Posterior vena cava (tissue), 2 donors: Measurements from ENCODE around the gene MACROD2. TPM values are rescaled to one million over a fixed set of nuclear protein-coding genes. Genes with fewer than 3 reads are reported as not detected.

Experiments used
- DNase-seq: peaks from one replicate; pipeline ENCODE4 v3.0.0-alpha.2; 2020; ENCODE audit warnings: low spot score
- intact Hi-C, 2 donors: fragments of 100-400 bp; cut with DNase I; formaldehyde crosslinking; loops; one replicate each; pipeline versions ENCODE4 v1.14.1 to v1.14.2; 2022 to 2023
- total RNA-seq, 2 donors: library from RNA; stranded (reverse); fragmentation: NEBNext Ultra II Directional; extraction: Animal tissue kit (Norgen Biotek cat#: 25700); gene quantifications; one replicate each; pipeline ENCODE4 v1.2.1, GENCODE V29; 2021
- donor health status: DM: yes; HTN: yes; CAD: no.
- donor health status: DM: yes; HTN: yes; CAD: no.

The MACROD2 gene
- total RNA-seq, 2 donors from 2014 or later, result 15.5 to 25.5 TPM

- intact Hi-C loops, result no loop called here
- no peak for DNase-seq
Measured at GRCh38 chr20:15144916-15145315, 1149.6 kb downstream of the MACROD2 start.

GRCh38 chr20:15146948-15147347 is 1151.6 kb downstream of the MACROD2 start:
- DNase-seq, result no peak
- intact Hi-C loops, result no loop called here

GRCh38 chr20:15154070-15154469 is 1158.8 kb downstream of the MACROD2 start:
- DNase-seq, result no peak
- intact Hi-C loops, result no loop called here

- no peak for DNase-seq
- intact Hi-C loops, result loop anchor here in 1 of 2 donors (5.0 kb wide), 1 partner anchor 901 kb away; no protein-coding TSS in a partner anchor
Measured at GRCh38 chr20:15155848-15156401, 1160.6 kb downstream of the MACROD2 start.

- no peak for DNase-seq
- intact Hi-C loops, result loop anchor here in 1 of 2 donors (5.0 kb wide), 1 partner anchor 899 kb away; no protein-coding TSS in a partner anchor
Measured at GRCh38 chr20:15158533-15158932, 1163.2 kb downstream of the MACROD2 start.

GRCh38 chr20:15162079-15162647 is 1166.8 kb downstream of the MACROD2 start:
- intact Hi-C loops, result no loop called here
- DNase-seq, result no peak

- intact Hi-C loops, result no loop called here
- no peak for DNase-seq
Measured at GRCh38 chr20:15163632-15164031, 1168.3 kb downstream of the MACROD2 start.

- DNase-seq, result no peak
- intact Hi-C loops, result no loop called here
Measured at GRCh38 chr20:15164726-15165125, 1169.4 kb downstream of the MACROD2 start.

GRCh38 chr20:15166744-15167143 is 1171.4 kb downstream of the MACROD2 start:
- intact Hi-C loops, result no loop called here
- DNase-seq, result no peak

- intact Hi-C loops, result no loop called here
- DNase-seq, result no peak
Measured at GRCh38 chr20:15171016-15171415, 1175.7 kb downstream of the MACROD2 start.

- no peak for DNase-seq
- intact Hi-C loops, result no loop called here
Measured at GRCh38 chr20:15176929-15177328, 1181.6 kb downstream of the MACROD2 start.

GRCh38 chr20:15178581-15178980 is 1183.3 kb downstream of the MACROD2 start:
- DNase-seq, result no peak
- intact Hi-C loops, result no loop called here

- no peak for DNase-seq
- intact Hi-C loops, result no loop called here
Measured at GRCh38 chr20:15179381-15179780, 1184.1 kb downstream of the MACROD2 start.

GRCh38 chr20:15179781-15180180 is 1184.5 kb downstream of the MACROD2 start:
- DNase-seq, result no peak
- intact Hi-C loops, result no loop called here

- intact Hi-C loops, result no loop called here
- no peak for DNase-seq
Measured at GRCh38 chr20:15185322-15185721, 1190.0 kb downstream of the MACROD2 start.

GRCh38 chr20:15185913-15186312 is 1190.6 kb downstream of the MACROD2 start:
- intact Hi-C loops, result no loop called here
- no peak for DNase-seq

GRCh38 chr20:15187612-15188011 is 1192.3 kb downstream of the MACROD2 start:
- DNase-seq, result no peak
- intact Hi-C loops, result no loop called here

- no peak for DNase-seq
- intact Hi-C loops, result no loop called here
Measured at GRCh38 chr20:15188415-15188814, 1193.1 kb downstream of the MACROD2 start.

- intact Hi-C loops, result no loop called here
Measured at GRCh38 chr20:15191082-15191723, 1195.9 kb downstream of the MACROD2 start.

GRCh38 chr20:15195378-15195777 is 1200.1 kb downstream of the MACROD2 start:
- intact Hi-C loops, result no loop called here
- DNase-seq, result no peak

More at GRCh38 chr20:15191082-15191723, 1195.9 kb downstream of the MACROD2 start:
- no peak for DNase-seq
